Erythroblast (primary cell): Measurements from ENCODE around the gene FOXP1.

ENCODE experiments used
- GATA1 ChIP-seq: IDR thresholded peaks from 2 replicates; pipeline ENCODE4 v1.6.1; 2011; ENCODE audit warnings: low read depth, mild to moderate bottlenecking, control low read depth, low read length, moderate library complexity
- POLR2A ChIP-seq: IDR thresholded peaks from 2 replicates; pipeline ENCODE4 v1.6.1; 2011; ENCODE audit warnings: mild to moderate bottlenecking, low read length

- no peak for TF ChIP-seq POLR2A
- no peak for TF ChIP-seq GATA1
Measured at GRCh38 chr3:71598292-71598691, 14.8 kb upstream of the FOXP1 start.
